Muscle layer of colon (tissue), 2 donors: ENCODE data around the gene ZNF749.
"Not testable (repeated sequence)": the region's sequence is repeated elsewhere in the genome, so short reads cannot be mapped to it uniquely, and the experiment has no call there.

Source experiments
- H3K27ac ChIP-seq: one replicate; pipeline ENCODE4 v1.7.0; 2013; ENCODE audit warnings: low read depth, mild to moderate bottlenecking, low read length, moderate library complexity
- H3K27me3 ChIP-seq, 2 donors: one replicate each; pipeline ENCODE4 v1.7.0; 2013; ENCODE audit warnings: low read length in 2 of 2, mild to moderate bottlenecking in 2 of 2; ENCODE audit not compliant: insufficient read depth in 2 of 2, control insufficient read depth in 1 of 2
- H3K36me3 ChIP-seq: one replicate; pipeline ENCODE4 v1.7.0; 2013; ENCODE audit warnings: mild to moderate bottlenecking, low read length; ENCODE audit not compliant: insufficient read depth
- H3K4me1 ChIP-seq: one replicate; pipeline ENCODE4 v1.7.0; 2013; ENCODE audit warnings: mild to moderate bottlenecking, low read length; ENCODE audit not compliant: insufficient read depth
- H3K4me3 ChIP-seq, 2 donors: one replicate each; pipeline ENCODE4 v1.7.0; 2013; ENCODE audit warnings: low read length in 2 of 2, low read depth in 1 of 2, mild to moderate bottlenecking in 1 of 2, moderate library complexity in 1 of 2
- H3K9ac ChIP-seq: one replicate; pipeline ENCODE4 v1.7.0; 2013; ENCODE audit warnings: low read length
- H3K9me3 ChIP-seq: one replicate; pipeline ENCODE4 v1.7.0; 2013; ENCODE audit warnings: mild to moderate bottlenecking, low read length
- donor health status: abdominal sarcoma.
- donor health status: Adenocarcinoma of cecum.

Gene ZNF749

GRCh38 chr19:57477191-57478008 lies 42.3 kb downstream of the ZNF749 start, which contains the start of gene ZNF772:
TSS of gene ZNF772 (minus strand) at chr19:57477566. CDS start at chr19:57477309, 257 bp downstream.
- H3K9me3 ChIP-seq = peaks cover 45% of the 10 kb centered on the region
- H3K4me3 ChIP-seq = peak within 1 kb of the TSS; percentile 70 to 80
- peak within 1 kb of the TSS; percentile 88 for H3K27ac ChIP-seq
- H3K9ac ChIP-seq = no peak within 1 kb of the TSS
- H3K4me1 ChIP-seq = no peaks in the 10 kb centered on the region
- no peaks in the 10 kb centered on the region for H3K27me3 ChIP-seq
- H3K36me3 ChIP-seq = peaks cover 37% of the 10 kb centered on the region

DNA sequence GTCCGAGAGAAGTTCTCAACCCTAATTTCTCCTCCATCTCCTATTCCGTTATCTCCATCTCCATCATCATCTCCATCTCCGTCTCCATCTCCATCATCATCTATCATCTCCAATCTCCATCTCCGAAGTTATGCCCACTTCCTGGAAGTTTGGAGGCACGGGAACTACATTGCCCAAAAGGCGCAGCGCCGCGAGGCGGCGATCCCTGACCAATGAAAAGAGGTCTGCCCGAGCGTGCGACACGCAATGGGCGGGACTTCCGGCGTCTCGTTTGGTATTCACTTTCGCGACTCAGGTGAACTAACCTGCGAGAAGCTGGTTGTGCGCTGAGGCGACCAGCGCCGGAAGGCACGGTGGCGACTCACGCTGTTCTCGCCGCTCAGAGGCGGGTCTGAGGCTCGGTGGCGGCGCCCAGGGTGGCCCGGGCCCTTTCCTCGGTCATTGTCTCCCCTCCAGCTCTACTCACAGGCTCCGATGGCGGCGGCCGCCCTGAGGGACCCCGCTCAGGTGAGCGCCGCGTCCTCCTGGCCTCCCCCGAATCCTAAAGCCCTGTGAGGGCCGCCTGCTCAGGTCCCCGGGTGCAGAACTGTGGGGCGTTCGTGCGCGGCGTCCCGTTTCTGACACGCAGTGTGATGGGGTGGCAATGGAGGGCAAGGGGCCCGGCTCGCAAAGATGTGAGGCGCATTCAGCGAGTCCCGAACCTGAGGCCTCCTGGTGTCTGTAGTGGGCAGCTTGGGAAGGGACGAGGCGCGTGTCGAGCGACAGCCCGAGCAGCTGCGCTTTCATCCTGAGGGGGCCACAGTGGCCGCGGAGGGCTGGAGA lies 52.6 kb downstream of the ZNF749 start, which contains the start of gene ZNF419:
Gene ZNF419 (plus strand): TSS at position 274 of the 822 bp plus-strand sequence. CDS start 201 bp downstream, at position 475.
- H3K9ac ChIP-seq, H3K9me3 ChIP-seq, H3K4me1 ChIP-seq, H3K27me3 ChIP-seq: not testable (repeated sequence)
- Histone ChIP-seq H3K27ac (peak within 1 kb of the TSS; percentile 67), H3K36me3 (peaks cover 15% of the 10 kb centered on the region), H3K4me3 (peak within 1 kb of the TSS; percentile 68 to 91)

GRCh38 chr19:57488299-57488644 lies 53.1 kb downstream of the ZNF749 start:
- peak overlapping the region in 1 of 2 donors; percentile 38 for H3K4me3 ChIP-seq
- H3K27ac ChIP-seq, H3K9ac ChIP-seq, H3K9me3 ChIP-seq, H3K27me3 ChIP-seq, H3K4me1 ChIP-seq: not testable (repeated sequence)
- H3K36me3 ChIP-seq = peaks cover 20% of the 10 kb centered on the region
